Small intestine (tissue), 7 donors: Measurements from ENCODE around the gene MYMK. TPM values are rescaled to one million over a fixed set of nuclear protein-coding genes. Genes with fewer than 3 reads are reported as not detected.
A peak's percentile ranks its signal among the peaks of the same experiment; 100 is the strongest.
"Not testable (repeated sequence)": the region's sequence is repeated elsewhere in the genome, so short reads cannot be mapped to it uniquely, and the experiment has no call there.

ENCODE experiments used
- DNase-seq, 2 donors: peaks; one replicate each; pipeline versions ENCODE4 v3.0.0 to v3.0.0-alpha.2; 2013
- FAIRE-seq: peaks from 2 replicates; lab custom pipeline; 2012; peaks lifted over from hg19 to GRCh38; lab: Jason Lieb, UNC
- H3K27ac ChIP-seq, 3 donors: one replicate each; pipeline ENCODE4 v1.5.1; 2013; ENCODE audit warnings: low read length in 2 of 3, mild to moderate bottlenecking in 2 of 3, control low read depth in 1 of 3, inconsistent platforms in 1 of 3, low read depth in 1 of 3, moderate library complexity in 1 of 3
- H3K27me3 ChIP-seq, 3 donors: one replicate each; pipeline ENCODE4 v1.6.1; 2013; ENCODE audit warnings: low read length in 3 of 3, inconsistent platforms in 1 of 3; ENCODE audit not compliant: control insufficient read depth in 3 of 3, insufficient read depth in 3 of 3
- H3K36me3 ChIP-seq, 3 donors: one replicate each; pipeline ENCODE4 v1.6.1; 2013; ENCODE audit warnings: low read length in 3 of 3, inconsistent platforms in 1 of 3, low read depth in 1 of 3, mild to moderate bottlenecking in 1 of 3, moderate library complexity in 1 of 3; ENCODE audit not compliant: control insufficient read depth in 3 of 3, insufficient read depth in 2 of 3
- H3K4me1 ChIP-seq, 3 donors: one replicate each; pipeline ENCODE4 v1.6.1; 2013; ENCODE audit warnings: low read length in 2 of 3, inconsistent platforms in 1 of 3, low read depth in 1 of 3, mild to moderate bottlenecking in 1 of 3, moderate library complexity in 1 of 3; ENCODE audit not compliant: control insufficient read depth in 3 of 3, insufficient read depth in 2 of 3
- H3K4me3 ChIP-seq, 3 donors: one replicate each; pipeline ENCODE4 v1.5.1; 2013; ENCODE audit warnings: low read length in 3 of 3, control low read depth in 1 of 3, inconsistent platforms in 1 of 3, low read depth in 1 of 3, mild to moderate bottlenecking in 1 of 3, moderate library complexity in 1 of 3
- H3K9me3 ChIP-seq, 2 donors: one replicate each; pipeline ENCODE4 v1.6.1; 2013; ENCODE audit warnings: low read depth in 1 of 2, low read length in 1 of 2; ENCODE audit not compliant: control insufficient read depth in 2 of 2, insufficient read depth in 1 of 2
- WGBS, 3 donors: extraction: QIAGEN DNeasy Blood & Tissue Kit; methylation state at CpG; one replicate each; pipeline ENCODE4 v1.1.7; 2013; 5-methylcytosine and 5-hydroxymethylcytosine counted together
- polyA plus RNA-seq, 4 donors: library from polyadenylated mRNA; stranded (reverse) in 3 of 4; unstranded in 1 of 4; fragments of 200-250 nt in 3 of 4; fragments of 120-200 nt in 1 of 4; gene quantifications; one replicate each; pipeline versions ENCODE4 v1.2.1 to v1.2.3, GENCODE V29; 2013
- donor health status: healthy with polysubstance abuse.
- donor health status: control.
- donor health status: control.
- donor health status: Bipolar disorder and iron deficiency.
- donor health status: healthy.

Gene MYMK
- polyA plus RNA-seq, 4 donors, result 0.22 TPM; not detected in 3

DNA sequence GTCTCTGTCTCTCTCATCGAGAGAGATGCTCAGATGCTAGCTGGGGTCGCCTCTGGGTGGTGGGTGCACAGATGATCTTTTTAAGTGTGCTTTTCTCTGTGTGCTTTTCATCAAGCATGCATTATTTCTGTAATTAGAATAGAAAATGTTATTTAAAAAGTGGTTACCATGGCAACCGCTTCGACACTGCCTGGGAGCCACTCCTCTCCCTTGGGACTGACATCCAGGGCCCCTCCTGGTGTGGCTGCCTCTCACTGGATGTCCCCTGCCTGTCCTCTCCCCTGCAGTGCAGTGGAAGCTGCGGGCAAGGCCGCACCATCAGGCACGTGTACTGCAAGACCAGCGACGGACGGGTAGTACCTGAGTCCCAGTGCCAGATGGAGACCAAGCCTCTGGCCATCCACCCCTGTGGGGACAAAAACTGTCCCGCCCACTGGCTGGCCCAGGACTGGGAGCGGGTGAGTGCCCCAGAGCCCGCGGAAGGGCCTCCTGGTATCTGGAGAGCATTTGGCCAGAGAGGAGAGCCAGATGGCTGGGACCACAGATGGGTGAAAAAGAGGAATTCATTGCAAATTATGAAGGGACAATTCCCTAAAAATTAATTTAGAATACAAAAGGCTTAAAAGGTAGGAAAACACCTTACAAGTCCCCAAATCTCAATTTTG lies 44.5 kb upstream of the MYMK start:
- Histone ChIP-seq H3K4me3 (no peak overlapping the region), H3K9me3 (no peaks in the 10 kb centered on the region), H3K36me3 (peaks cover 0 to 2% (median 0%) of the 10 kb centered on the region in 3 donors), H3K4me1 (no peaks in the 10 kb centered on the region), H3K27me3 (peaks cover 0 to 12% (median 0%) of the 10 kb centered on the region in 3 donors), H3K27ac (no peak overlapping the region)
- DNase-seq (no peak), FAIRE-seq (no peak)
- WGBS, 3 donors, result 79 to 88% (median 85%) methylated on average over 14 of the region's 14 CpGs

DNA sequence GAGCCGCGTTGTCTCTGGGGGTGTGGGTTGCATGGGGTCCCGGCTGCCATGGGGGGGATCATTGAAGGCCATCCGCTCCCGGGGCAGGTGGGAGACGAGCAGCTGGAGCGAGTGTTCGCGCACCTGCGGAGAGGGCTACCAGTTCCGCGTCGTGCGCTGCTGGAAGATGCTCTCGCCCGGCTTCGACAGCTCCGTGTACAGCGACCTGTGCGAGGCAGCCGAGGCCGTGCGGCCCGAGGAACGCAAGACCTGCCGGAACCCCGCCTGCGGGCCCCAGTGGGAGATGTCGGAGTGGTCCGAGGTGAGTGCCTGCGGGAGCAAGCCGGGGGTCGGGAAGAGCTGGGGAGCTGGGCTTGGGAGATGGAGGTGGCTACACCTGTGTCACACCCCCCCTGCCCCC lies 43.4 kb upstream of the MYMK start:
- H3K27me3 ChIP-seq, result peaks cover 0 to 15% (median 0%) of the 10 kb centered on the region in 3 donors
- no peak overlapping the region for H3K27ac ChIP-seq
- H3K36me3 ChIP-seq, result peaks cover 0 to 2% (median 0%) of the 10 kb centered on the region in 3 donors
- 84 to 93% (median 87%) methylated on average over 33 of the region's 33 CpGs for WGBS, 3 donors
- DNase-seq (no peak), FAIRE-seq (no peak)
- H3K9me3 ChIP-seq, result no peaks in the 10 kb centered on the region
- H3K4me1 ChIP-seq, result peaks cover 0 to 4% (median 0%) of the 10 kb centered on the region in 3 donors
- no peak overlapping the region for H3K4me3 ChIP-seq

DNA sequence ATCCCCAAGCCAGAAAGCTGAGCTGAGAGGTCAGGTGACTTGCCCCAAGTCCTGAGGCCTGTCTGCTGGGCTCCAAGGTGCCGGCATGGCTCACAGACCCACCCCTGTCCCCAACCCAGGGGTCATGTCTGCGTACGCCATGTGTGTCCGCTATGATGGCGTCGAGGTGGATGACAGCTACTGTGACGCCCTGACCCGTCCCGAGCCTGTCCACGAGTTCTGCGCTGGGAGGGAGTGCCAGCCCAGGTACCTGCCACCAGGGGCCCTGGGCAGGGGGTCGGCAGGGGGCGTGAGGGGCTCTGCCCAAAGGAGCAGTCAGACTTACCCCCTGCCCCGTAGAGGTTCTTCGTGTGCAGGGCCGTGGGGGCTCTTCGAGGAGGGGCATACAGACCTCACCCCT lies 42.1 kb upstream of the MYMK start:
- Histone ChIP-seq H3K4me3 (no peak overlapping the region), H3K4me1 (peaks cover 0 to 6% (median 0%) of the 10 kb centered on the region in 3 donors), H3K27me3 (peaks cover 0 to 16% (median 0%) of the 10 kb centered on the region in 3 donors), H3K36me3 (no peaks in the 10 kb centered on the region), H3K27ac (no peak overlapping the region), H3K9me3 (no peaks in the 10 kb centered on the region)
- 82 to 93% (median 86%) methylated on average over 17 of the region's 17 CpGs for WGBS, 3 donors
- no peak for FAIRE-seq
- DNase-seq, result no peak

DNA sequence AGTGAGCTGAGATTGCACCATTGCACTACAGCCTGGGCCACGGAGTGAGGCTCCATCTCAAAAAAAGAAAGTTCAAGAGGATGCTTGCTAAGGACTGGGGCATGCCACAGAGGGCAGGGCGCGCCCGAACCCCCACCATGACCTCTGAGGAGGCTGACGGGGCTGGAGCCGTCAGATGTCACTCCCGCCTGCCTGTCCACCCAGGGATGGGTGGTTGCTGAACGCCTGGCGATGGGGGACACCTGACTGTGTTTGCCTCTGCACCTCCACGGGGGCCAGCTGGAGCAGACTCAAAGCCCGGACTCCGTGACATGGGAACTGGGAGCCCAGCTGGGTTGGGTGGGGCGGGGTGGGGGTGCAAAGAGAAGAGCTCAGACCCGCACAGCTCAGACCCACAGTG lies 41.6 kb upstream of the MYMK start:
- Histone ChIP-seq H3K27ac (no peak overlapping the region), H3K9me3 (no peaks in the 10 kb centered on the region), H3K27me3 (peaks cover 0 to 16% (median 0%) of the 10 kb centered on the region in 3 donors), H3K36me3 (no peaks in the 10 kb centered on the region), H3K4me3 (no peak overlapping the region), H3K4me1 (peaks cover 0 to 6% (median 0%) of the 10 kb centered on the region in 3 donors)
- DNase-seq, result no peak
- 69 to 88% (median 75%) methylated on average over 14 of the region's 14 CpGs for WGBS, 3 donors
- no peak for FAIRE-seq

DNA sequence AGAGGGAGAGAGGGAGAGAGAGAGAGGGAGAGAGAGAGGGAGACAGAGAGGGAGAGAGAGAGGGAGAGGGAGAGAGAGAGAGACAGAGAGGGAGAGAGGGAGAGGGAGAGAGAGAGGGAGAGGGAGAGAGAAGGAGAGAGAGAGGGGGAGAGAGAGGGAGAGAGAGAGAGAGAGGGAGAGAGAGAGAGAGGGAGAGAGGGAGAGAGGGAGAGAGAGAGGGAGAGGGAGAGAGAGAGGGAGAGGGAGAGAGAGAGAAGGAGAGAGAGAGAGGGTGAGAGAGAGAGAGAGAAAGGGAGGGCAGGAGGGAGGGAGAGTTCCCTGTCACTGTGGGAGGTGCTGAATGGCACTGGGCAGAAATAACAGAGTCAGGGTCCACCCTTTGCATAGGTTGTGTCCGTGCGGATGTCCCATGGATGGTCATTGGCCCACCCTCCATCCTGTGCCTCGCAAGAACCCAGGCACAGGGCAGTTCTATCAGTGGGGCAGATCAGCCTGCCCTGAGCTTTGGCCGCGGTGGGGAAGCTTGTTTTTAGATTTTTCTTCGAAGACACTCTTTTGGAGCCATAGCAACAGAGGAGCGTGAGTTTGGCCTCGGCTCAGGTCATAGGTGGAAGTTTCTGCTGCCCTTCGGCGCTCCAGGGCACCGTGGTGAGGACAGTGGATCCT lies 39.8 kb upstream of the MYMK start:
- WGBS, 3 donors, result 65 to 81% (median 75%) methylated on average over 11 of the region's 11 CpGs
- Histone ChIP-seq H3K27me3 (peaks cover 0 to 16% (median 0%) of the 10 kb centered on the region in 3 donors), H3K4me1 (peaks cover 0 to 6% (median 0%) of the 10 kb centered on the region in 3 donors), H3K27ac (peak overlapping the region in 1 of 3 donors; percentile 4), H3K36me3 (no peaks in the 10 kb centered on the region), H3K4me3 (no peak overlapping the region), H3K9me3 (no peaks in the 10 kb centered on the region)
- no peak for DNase-seq
- no peak for FAIRE-seq

DNA sequence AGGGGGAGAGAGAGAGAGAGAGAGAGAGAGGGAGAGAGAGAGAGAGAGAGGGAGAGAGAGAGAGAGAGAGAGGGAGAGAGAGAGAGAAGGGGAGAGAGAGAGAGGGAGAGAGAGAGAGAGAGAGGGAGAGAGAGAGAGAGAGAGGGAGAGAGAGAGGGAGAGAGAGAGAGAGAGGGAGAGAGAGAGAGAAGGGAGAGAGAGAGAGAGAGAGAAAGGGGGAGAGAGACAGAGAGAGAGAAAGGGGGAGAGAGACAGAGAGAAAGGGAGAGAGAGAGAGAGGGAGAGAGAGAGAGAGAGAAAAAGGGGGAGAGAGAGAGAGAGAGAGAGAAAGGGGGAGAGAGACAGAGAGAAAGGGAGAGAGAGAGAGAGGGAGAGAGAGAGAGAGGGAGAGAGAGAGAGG lies 39.1 kb upstream of the MYMK start:
- FAIRE-seq, H3K36me3 ChIP-seq, DNase-seq, H3K9me3 ChIP-seq, H3K4me1 ChIP-seq, H3K4me3 ChIP-seq, H3K27ac ChIP-seq: not testable (repeated sequence)
- peaks cover 0 to 16% (median 0%) of the 10 kb centered on the region in 3 donors for H3K27me3 ChIP-seq

DNA sequence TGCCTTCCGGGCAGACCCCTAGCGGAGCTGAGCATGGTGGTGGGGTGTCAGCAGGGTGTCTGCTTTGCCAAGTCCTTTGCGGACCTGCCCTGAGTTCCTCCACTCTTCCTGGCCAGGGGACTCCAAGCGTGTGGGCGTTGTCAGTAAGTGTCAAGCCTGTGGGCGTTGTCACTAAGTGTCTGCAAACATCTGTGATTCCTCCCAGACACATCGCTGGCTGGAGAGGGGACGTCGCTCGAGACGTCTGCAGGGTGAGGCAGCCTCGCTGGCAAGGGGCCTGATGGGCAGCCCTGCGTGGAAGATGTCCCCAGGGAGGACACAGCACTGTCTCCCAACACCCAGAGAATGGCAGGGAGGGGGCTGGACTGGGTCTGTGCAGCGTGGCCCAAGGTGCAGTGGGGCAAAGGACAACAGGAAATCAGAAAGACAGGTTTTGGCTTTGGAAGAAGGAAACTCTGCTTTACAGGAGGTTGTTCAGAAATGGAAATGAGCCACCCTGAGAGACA lies 38.6 kb upstream of the MYMK start:
- WGBS, 3 donors, result 3 to 13% (median 13%) methylated on average over 14 of the region's 14 CpGs
- no peaks in the 10 kb centered on the region for H3K9me3 ChIP-seq
- H3K4me3 ChIP-seq, result no peak overlapping the region
- no peak for FAIRE-seq
- H3K27ac ChIP-seq, result no peak overlapping the region
- H3K4me1 ChIP-seq, result peaks cover 0 to 6% (median 0%) of the 10 kb centered on the region in 3 donors
- H3K27me3 ChIP-seq, result peaks cover 0 to 16% (median 0%) of the 10 kb centered on the region in 3 donors
- no peaks in the 10 kb centered on the region for H3K36me3 ChIP-seq
- DNase-seq, result peak; percentile 34 to 59

DNA sequence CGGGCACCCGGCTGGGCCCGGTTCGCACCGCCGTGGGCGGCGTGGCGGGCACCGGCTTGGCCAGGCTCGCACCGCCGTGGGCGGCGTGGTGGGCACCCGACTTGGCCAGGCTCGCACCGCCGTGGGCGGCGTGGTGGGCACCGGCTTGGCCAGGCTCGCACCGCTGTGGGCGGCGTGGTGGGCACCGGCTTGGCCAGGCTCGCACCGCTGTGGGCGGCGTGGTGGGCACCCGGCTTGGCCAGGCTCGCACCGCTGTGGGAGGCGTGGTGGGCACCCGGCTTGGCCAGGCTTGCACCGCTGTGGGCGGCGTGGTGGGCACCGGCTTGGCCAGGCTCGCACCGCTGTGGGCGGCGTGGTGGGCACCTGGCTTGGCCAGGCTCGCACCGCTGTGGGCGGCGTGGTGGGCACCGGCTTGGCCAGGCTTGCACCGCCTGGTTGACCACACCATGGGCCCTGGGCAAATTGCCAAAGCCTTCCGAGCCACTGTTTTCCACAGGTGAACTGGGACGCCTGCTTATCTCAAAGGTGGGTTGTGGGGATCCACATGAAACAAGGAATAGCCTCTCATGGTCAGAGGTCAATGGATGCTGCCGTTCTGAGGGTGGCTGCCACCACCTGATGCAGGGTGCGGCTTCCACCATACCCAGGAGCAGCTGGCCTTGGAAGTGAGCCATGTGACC lies 38.0 kb upstream of the MYMK start:
- Histone ChIP-seq H3K9me3 (no peaks in the 10 kb centered on the region), H3K27me3 (peaks cover 0 to 16% (median 0%) of the 10 kb centered on the region in 3 donors), H3K36me3 (no peaks in the 10 kb centered on the region), H3K4me3 (no peak overlapping the region), H3K27ac (no peak overlapping the region), H3K4me1 (peaks cover 0 to 6% (median 0%) of the 10 kb centered on the region in 3 donors)
- 78 to 92% (median 79%) methylated on average over 17 to 53 of the region's 54 CpGs for WGBS, 3 donors
- no peak for FAIRE-seq
- no peak for DNase-seq
